ENCODE data around the gene THEMIS.

Gene THEMIS

GRCh38 chr6:127843582-127843981, 57.3 kb downstream of the THEMIS start:
- TF ChIP-seq, protein P1, sequence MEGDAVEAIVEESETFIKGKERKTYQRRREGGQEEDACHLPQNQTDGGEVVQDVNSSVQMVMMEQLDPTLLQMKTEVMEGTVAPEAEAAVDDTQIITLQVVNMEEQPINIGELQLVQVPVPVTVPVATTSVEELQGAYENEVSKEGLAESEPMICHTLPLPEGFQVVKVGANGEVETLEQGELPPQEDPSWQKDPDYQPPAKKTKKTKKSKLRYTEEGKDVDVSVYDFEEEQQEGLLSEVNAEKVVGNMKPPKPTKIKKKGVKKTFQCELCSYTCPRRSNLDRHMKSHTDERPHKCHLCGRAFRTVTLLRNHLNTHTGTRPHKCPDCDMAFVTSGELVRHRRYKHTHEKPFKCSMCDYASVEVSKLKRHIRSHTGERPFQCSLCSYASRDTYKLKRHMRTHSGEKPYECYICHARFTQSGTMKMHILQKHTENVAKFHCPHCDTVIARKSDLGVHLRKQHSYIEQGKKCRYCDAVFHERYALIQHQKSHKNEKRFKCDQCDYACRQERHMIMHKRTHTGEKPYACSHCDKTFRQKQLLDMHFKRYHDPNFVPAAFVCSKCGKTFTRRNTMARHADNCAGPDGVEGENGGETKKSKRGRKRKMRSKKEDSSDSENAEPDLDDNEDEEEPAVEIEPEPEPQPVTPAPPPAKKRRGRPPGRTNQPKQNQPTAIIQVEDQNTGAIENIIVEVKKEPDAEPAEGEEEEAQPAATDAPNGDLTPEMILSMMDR (IDR thresholded peaks at IDR 0.05): no peak

- TF ChIP-seq, protein P1 (IDR thresholded peaks at IDR 0.05): no peak
Observed at GRCh38 chr6:127842562-127842961, 58.3 kb downstream of the THEMIS start.

DNA sequence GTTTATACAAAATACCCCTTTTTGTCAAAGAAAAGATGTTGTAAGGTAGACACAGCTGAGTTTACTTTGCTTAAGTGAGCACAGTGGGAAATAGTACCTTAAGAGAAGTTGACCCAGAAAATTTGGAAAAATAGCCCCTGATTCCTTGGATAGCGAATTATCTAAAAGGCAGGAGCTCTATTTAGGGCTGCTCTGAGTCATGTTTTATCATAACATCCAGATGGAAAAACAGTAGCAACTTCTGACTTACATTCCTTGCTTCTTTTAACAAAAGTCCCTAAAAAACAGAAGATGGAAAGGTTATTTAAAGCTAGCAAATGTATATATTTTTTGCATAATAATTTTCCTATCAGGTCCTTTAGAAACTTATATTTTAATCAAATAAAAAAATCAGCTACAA, 59.0 kb downstream of the THEMIS start:
- TF ChIP-seq, protein P1 (IDR thresholded peaks at IDR 0.05): no peak

- TF ChIP-seq, protein P1 (IDR thresholded peaks at IDR 0.05): no peak
Observed at GRCh38 chr6:127834136-127834535, 66.7 kb downstream of the THEMIS start.

- TF ChIP-seq, protein P1 (IDR thresholded peaks at IDR 0.05): no peak
Observed at GRCh38 chr6:127833336-127833735, 67.5 kb downstream of the THEMIS start.

DNA sequence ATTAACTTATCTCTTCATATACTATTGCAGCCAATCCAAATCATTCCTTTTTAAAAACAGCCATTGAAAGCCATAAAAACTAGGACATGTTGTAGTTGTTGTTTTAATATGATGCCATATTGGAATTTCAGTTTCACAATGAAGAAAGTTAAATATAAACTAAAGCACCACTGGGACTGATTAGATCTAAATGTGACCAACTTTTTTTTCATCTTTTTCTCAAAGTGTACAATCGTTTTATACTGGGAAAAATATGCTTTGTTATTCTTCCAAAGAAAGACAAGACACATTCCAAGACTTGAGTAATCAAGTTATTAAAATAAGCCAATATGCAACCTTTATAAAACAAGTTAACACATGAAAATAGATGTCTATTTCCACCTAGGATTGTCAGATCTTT, 68.5 kb downstream of the THEMIS start:
- TF ChIP-seq, protein P1 (IDR thresholded peaks at IDR 0.05): no peak

DNA sequence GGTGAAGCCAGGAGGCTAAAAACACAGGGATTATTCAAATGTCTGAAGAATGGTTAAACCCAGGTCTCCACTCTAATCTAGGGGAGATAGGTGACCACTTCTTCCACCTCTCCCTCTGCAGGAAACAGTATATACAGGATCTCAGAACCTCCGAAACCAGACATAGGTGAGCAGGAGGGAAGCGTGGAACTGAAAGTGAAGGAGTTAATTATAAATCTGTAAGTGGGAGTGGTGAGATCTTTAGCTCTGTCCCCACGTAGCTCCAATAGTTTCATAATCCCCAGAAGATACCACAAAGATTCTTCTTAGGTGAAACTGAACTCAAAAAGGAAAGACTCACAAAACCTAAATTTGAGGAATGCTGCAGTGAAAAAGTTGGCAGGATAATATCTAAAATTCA, 76.8 kb downstream of the THEMIS start:
- TF ChIP-seq, protein P1 (IDR thresholded peaks at IDR 0.05): no peak

DNA sequence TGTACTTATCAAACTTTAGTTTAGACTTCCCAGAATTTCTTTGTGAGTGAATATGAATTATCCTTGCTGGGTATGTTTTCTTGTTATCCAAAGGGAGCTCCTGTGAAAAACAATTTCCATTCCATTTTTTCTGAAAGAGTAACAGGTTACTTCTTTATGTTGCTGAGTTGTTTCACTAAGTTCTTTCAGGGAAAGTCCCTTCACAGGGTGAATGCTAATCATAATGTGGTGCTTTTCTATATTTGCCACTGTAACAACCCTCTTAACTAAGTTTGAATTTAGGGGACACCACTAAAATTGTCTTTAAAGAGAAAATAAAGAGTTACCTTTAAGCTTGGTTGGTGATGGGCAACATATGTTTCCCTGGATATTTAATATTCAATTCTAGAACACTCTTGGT, 79.4 kb downstream of the THEMIS start:
- TF ChIP-seq, protein P1 (IDR thresholded peaks at IDR 0.05): no peak
